GM12878 (cell line): Measurements from ENCODE around the gene LSM2. TPM values are rescaled to one million over a fixed set of nuclear protein-coding genes. Genes with fewer than 3 reads are reported as not detected.

Source experiments
- ATAC-seq: fragments of 200-7000 bp; cut with Tn5 transposase; 3 replicates; pipeline ENCODE4 v1.9.1; 2020; ENCODE audit warnings: mild to moderate bottlenecking, moderate library complexity
- BruUV-seq: library from RNA; stranded (reverse); fragments of 400-500 nt; replicated peaks from 2 replicates; lab custom pipeline; 2021; lab: Mats Ljungman, UMichigan
- CTCF ChIA-PET: fragments of 300-600 bp; sonication (Branson Sonifier 250); formaldehyde crosslinking; extraction: SDS; loops from one replicate; lab custom pipeline; 2021; ENCODE audit warnings: inconsistent platforms; lab: Yijun Ruan, JAX
- POLR2A ChIA-PET: fragments of 350-600 bp; formaldehyde crosslinking; extraction: SDS; loops from one replicate; lab custom pipeline; 2021; ENCODE audit warnings: inconsistent platforms; lab: Charles Lee
- RAD21 ChIA-PET: fragments of 300-600 bp; sonication (Branson Sonifier 250); formaldehyde crosslinking; loops from one replicate; lab custom pipeline; 2023; ENCODE audit warnings: antibody characterized with exemption; ENCODE audit not compliant: unreplicated experiment; lab: Charles Lee
- SMC1A ChIA-PET: fragments of 300-600 bp; sonication (Branson Sonifier 250); formaldehyde crosslinking; loops from one replicate; lab custom pipeline; 2023; ENCODE audit not compliant: unreplicated experiment, uncharacterized antibody; lab: Charles Lee
- DNase-seq: peaks from one replicate; pipeline ENCODE4 v3.0.0-alpha.2; 2011; ENCODE audit warnings: low read depth, low spot score
- FAIRE-seq: peaks from 3 replicates; lab custom pipeline; 2011; peaks lifted over from hg19 to GRCh38; lab: Jason Lieb, UNC
- H2AFZ ChIP-seq: 2 replicates; pipeline ENCODE4 v1.6.0; 2011; ENCODE audit warnings: low read depth, low read length, control low read depth; ENCODE audit not compliant: control insufficient read depth
- H3K27ac ChIP-seq: 2 replicates; pipeline ENCODE4 v1.5.1; 2011; ENCODE audit warnings: control low read depth; ENCODE audit not compliant: control insufficient read depth, insufficient read depth
- H3K27me3 ChIP-seq, 2 experiments: replicated peaks in 1 of 2; 2 replicates each; pipeline versions ENCODE4 v1.6.0 to v1.6.1; 2011; ENCODE audit warnings: low read length in 1 of 2; ENCODE audit not compliant: control insufficient read depth in 2 of 2, insufficient read depth in 2 of 2
- H3K36me3 ChIP-seq, 2 experiments: 2 replicates each; pipeline ENCODE4 v1.5.1; 2011; ENCODE audit warnings: low read length in 1 of 2; ENCODE audit not compliant: control insufficient read depth in 2 of 2, insufficient read depth in 2 of 2
- H3K4me1 ChIP-seq: 2 replicates; pipeline ENCODE4 v1.6.1; 2011; ENCODE audit warnings: mild to moderate bottlenecking, low read length, moderate library complexity, mixed read lengths; ENCODE audit not compliant: control insufficient read depth, insufficient read depth
- H3K4me2 ChIP-seq: 2 replicates; pipeline ENCODE4 v1.6.0; 2011; ENCODE audit warnings: control low read depth; ENCODE audit not compliant: control insufficient read depth, insufficient read depth
- H3K4me3 ChIP-seq: fragments of 200-600 bp; sonication (generic); 2 replicates; pipeline ENCODE4 v1.5.1; 2016
- H3K79me2 ChIP-seq: 2 replicates; pipeline ENCODE4 v1.6.0; 2011; ENCODE audit warnings: low read length; ENCODE audit not compliant: control insufficient read depth, insufficient read depth
- H3K9ac ChIP-seq: 2 replicates; pipeline ENCODE4 v1.8.0; 2011; ENCODE audit warnings: low read length, control low read depth, mixed read lengths; ENCODE audit not compliant: control insufficient read depth, insufficient read depth
- H3K9me3 ChIP-seq: replicated peaks from 3 replicates; pipeline ENCODE4 v1.5.1; 2011; ENCODE audit warnings: mild to moderate bottlenecking, low read length; ENCODE audit not compliant: control insufficient read depth, insufficient read depth
- H4K20me1 ChIP-seq: 2 replicates; pipeline ENCODE4 v1.6.0; 2011; ENCODE audit not compliant: control insufficient read depth, insufficient read depth
- REST ChIP-seq: IDR thresholded peaks from 2 replicates; pipeline ENCODE4 v1.6.1; 2012; ENCODE audit warnings: mild to moderate bottlenecking, low read depth, low read length
- SPI1 ChIP-seq: IDR thresholded peaks from 2 replicates; pipeline ENCODE4 v1.6.1; 2011; ENCODE audit warnings: low read depth, mild to moderate bottlenecking, low read length, moderate library complexity, borderline replicate concordance; ENCODE audit not compliant: insufficient read depth
- WGBS: methylation state at CpG from one replicate; pipeline ENCODE4 v1.1.6; 2016; ENCODE audit warnings: low lambda C conversion rate; ENCODE audit not compliant: insufficient replicate concordance, insufficient coverage; ENCODE audit errors: missing lambda C conversion rate; 5-methylcytosine and 5-hydroxymethylcytosine counted together
- in situ Hi-C: fragments of 300-500 bp; cut with MboI; formaldehyde crosslinking; loops from 9 replicates; pipeline ENCODE4 v1.14.3; 2018; ENCODE audit warnings: mixed read lengths
- intact Hi-C: fragments of 100-400 bp; cut with micrococcal nuclease; formaldehyde crosslinking; loops from one replicate; pipeline ENCODE4 v1.14.2; 2022; ENCODE audit not compliant: unreplicated experiment
- polyA plus RNA-seq, 11 experiments: library from polyadenylated mRNA; depleted of rRNA in 4 of 11; unstranded in 6 of 11; stranded (reverse) in 5 of 11; fragments of >200 nt; fragmentation: Nextera tagmentation in 4 of 11; fragmentation: Illumina TruSeq in 1 of 11; extraction: Ambion mirVana in 4 of 11; extraction: Trizol in 1 of 11; gene quantifications; 1 replicate in 1 of 11; 2 replicates in 10 of 11; pipeline versions ENCODE4 v1.2.1 to v1.2.3, GENCODE V29; 2011 to 2016; ENCODE audit warnings: inconsistent platforms in 2 of 11, missing spikeins in 2 of 11, low read depth in 1 of 11
- total RNA-seq, 4 experiments: library from RNA; depleted of rRNA in 3 of 4; stranded (reverse); fragments of >200 nt in 3 of 4; fragmentation: Illumina TruSeq in 1 of 4; extraction: Trizol in 1 of 4; gene quantifications; 2 replicates each; pipeline versions ENCODE4 v1.2.1 to v1.2.3, GENCODE V29; 2013 to 2021
- TF ChIP-seq, protein P1 (sequence below): IDR thresholded peaks from 2 replicates; pipeline ENCODE4 v1.6.1; 2012; ENCODE audit warnings: low read depth, low read length, improper control_type of control experiment

The LSM2 gene
- total and polyA plus RNA-seq, 10 of the 15 experiments (the other 5 are each of a cell fraction or from before 2014, with no cell fraction given) = 99.1 to 276 (median 153) TPM

DNA sequence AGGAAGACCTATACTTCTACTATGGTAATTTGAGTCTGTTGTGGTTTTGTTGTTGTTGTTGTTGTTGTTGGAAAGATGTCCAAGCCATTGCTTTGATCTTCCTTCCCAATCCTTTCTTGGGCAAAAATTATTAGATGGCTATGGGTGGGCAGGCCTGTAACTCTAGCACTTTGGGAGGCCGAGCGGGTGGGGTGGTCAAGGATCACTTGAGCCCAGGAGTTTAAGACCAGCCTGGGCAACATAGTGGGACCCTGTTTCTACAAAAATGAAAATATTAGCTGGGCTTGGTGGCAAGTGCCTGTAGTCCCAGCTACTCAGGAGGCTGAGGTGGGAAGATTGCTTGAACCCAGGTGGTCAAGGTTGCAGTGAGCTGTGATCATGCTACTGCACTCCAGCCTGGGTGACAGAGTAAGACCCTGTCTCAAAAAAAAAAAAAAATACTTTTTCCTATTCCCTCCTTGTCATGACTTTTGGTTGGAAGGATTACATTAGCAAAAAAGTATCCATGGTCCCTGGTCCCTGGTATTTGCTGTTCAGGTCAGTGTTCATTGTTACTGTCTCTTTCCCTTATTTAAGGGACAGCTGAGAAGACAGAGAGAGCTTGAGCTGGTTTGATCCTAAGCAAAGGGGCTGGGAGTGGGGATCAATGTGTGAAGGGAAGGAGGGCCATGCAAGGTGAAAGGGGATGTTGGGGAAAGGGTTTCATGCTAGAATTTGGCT, 44.2 kb upstream of the LSM2 start (continued):
- TF ChIP-seq REST = no peak

GRCh38 chr6:31847276-31847978, 40.7 kb upstream of the LSM2 start:
- ChIA-PET RAD21 (no interaction called here), SMC1A (interaction anchor here (0.6 kb wide), 1 partner anchor 194 kb away, joined by 3 read pairs; no protein-coding TSS in a partner anchor)

More at GRCh38 chr6:31847276-31847978, 40.7 kb upstream of the LSM2 start:
- H3K27ac ChIP-seq = no peak overlapping the region
- H3K4me3 ChIP-seq = no peak overlapping the region
- POLR2A ChIA-PET = interaction anchor here (1.0 kb wide), 1 partner anchor 109 kb away, joined by 3 read pairs; no protein-coding TSS in a partner anchor
- no peak overlapping the region for H2AFZ ChIP-seq
- no peaks in the 10 kb centered on the region for H3K36me3 ChIP-seq
- H3K27me3 ChIP-seq = no peaks in the 10 kb centered on the region
- H3K9me3 ChIP-seq = no peaks in the 10 kb centered on the region
- intact Hi-C loops (no loop called here), in situ Hi-C loops (no loop called here)
- H4K20me1 ChIP-seq = no peaks in the 10 kb centered on the region
- CTCF ChIA-PET = interaction anchor here (1.4 kb wide), 1 partner anchor 43 kb away, joined by 6 read pairs; no protein-coding TSS in a partner anchor
- WGBS = 75% methylated on average over 2 of the region's 2 CpGs
- no TSS peak for BruUV-seq
- H3K9ac ChIP-seq = no peak overlapping the region
- DNase-seq (no peak), ATAC-seq (no peak)
- TF ChIP-seq SPI1 = no peak
- TF ChIP-seq REST = no peak
- TF ChIP-seq, protein P1, sequence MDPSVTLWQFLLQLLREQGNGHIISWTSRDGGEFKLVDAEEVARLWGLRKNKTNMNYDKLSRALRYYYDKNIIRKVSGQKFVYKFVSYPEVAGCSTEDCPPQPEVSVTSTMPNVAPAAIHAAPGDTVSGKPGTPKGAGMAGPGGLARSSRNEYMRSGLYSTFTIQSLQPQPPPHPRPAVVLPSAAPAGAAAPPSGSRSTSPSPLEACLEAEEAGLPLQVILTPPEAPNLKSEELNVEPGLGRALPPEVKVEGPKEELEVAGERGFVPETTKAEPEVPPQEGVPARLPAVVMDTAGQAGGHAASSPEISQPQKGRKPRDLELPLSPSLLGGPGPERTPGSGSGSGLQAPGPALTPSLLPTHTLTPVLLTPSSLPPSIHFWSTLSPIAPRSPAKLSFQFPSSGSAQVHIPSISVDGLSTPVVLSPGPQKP = no peak
- TF ChIP-seq, all 136 proteins: peak for 0
- no peak for FAIRE-seq
- Histone ChIP-seq H3K79me2 (no peaks in the 10 kb centered on the region), H3K4me1 (no peaks in the 10 kb centered on the region), H3K4me2 (no peak overlapping the region)
